HEK293T (cell line): ENCODE data around the gene BTNL8.

Experiments used
- ARNT ChIP-seq: fragments of 450-650 bp; IDR thresholded peaks from 2 replicates; pipeline ENCODE4 v1.6.1; 2017; ENCODE audit warnings: mild to moderate bottlenecking
- CTBP1 ChIP-seq: fragments of 450-650 bp; IDR thresholded peaks from 2 replicates; pipeline ENCODE4 v1.6.1; 2016; ENCODE audit warnings: borderline replicate concordance
- FOXA1 ChIP-seq: fragments of 450-650 bp; IDR thresholded peaks from 2 replicates; pipeline ENCODE4 v1.6.1; 2016; ENCODE audit warnings: mild to moderate bottlenecking
- FOXK2 ChIP-seq: fragments of 450-650 bp; IDR thresholded peaks from 2 replicates; pipeline ENCODE4 v1.6.1; 2016; ENCODE audit warnings: mild to moderate bottlenecking
- FOXM1 ChIP-seq: fragments of 450-650 bp; IDR thresholded peaks from 2 replicates; pipeline ENCODE4 v1.6.1; 2017; ENCODE audit warnings: mild to moderate bottlenecking, borderline replicate concordance
- HDGF ChIP-seq: fragments of 450-650 bp; IDR thresholded peaks from 2 replicates; pipeline ENCODE4 v1.6.1; 2017; ENCODE audit warnings: antibody characterized with exemption, borderline replicate concordance
- SUZ12 ChIP-seq: fragments of 450-650 bp; IDR thresholded peaks from 2 replicates; pipeline ENCODE4 v1.6.1; 2016; ENCODE audit warnings: mild to moderate bottlenecking
- TARDBP ChIP-seq: fragments of 450-650 bp; IDR thresholded peaks from 2 replicates; pipeline ENCODE4 v1.6.1; 2016
- ZNF384 ChIP-seq: fragments of 450-650 bp; IDR thresholded peaks from 2 replicates; pipeline ENCODE4 v1.6.1; 2016

GRCh38 chr5:180922932-180923331 is 24.0 kb downstream of the BTNL8 start:
- TF ChIP-seq TARDBP (no peak), FOXA1 (no peak), SUZ12 (no peak), HDGF (no peak), FOXM1 (no peak), ARNT (no peak), ZNF384 (no peak), CTBP1 (no peak), FOXK2 (no peak)
